ENCODE data around the gene CLOCK.

GRCh38 chr4:55575513-55575912 is 28.8 kb upstream of the CLOCK start:
- TF ChIP-seq CTCF (IDR thresholded peaks at IDR 0.05; ENCODE audit: low read depth, low read length, poor library complexity, severe bottlenecking) (no peak), EZH2phosphoT487 (IDR thresholded peaks at IDR 0.05; ENCODE audit: borderline replicate concordance, low read length) (no peak)

Data from DOHH2 (cell line).